NB4 (cell line): ENCODE data around the gene FGFR4.

Experiments used
- POLR2A ChIP-seq: IDR thresholded peaks from 2 replicates; pipeline ENCODE4 v1.6.1; 2011; ENCODE audit warnings: mild to moderate bottlenecking; ENCODE audit not compliant: insufficient read length; ENCODE audit errors: extremely low read depth
- TF ChIP-seq, protein P1 (sequence below): IDR thresholded peaks from one replicate; pipeline ENCODE4 v1.5.1; 2012; ENCODE audit warnings: low read depth, low read length

- TF ChIP-seq, protein P1, sequence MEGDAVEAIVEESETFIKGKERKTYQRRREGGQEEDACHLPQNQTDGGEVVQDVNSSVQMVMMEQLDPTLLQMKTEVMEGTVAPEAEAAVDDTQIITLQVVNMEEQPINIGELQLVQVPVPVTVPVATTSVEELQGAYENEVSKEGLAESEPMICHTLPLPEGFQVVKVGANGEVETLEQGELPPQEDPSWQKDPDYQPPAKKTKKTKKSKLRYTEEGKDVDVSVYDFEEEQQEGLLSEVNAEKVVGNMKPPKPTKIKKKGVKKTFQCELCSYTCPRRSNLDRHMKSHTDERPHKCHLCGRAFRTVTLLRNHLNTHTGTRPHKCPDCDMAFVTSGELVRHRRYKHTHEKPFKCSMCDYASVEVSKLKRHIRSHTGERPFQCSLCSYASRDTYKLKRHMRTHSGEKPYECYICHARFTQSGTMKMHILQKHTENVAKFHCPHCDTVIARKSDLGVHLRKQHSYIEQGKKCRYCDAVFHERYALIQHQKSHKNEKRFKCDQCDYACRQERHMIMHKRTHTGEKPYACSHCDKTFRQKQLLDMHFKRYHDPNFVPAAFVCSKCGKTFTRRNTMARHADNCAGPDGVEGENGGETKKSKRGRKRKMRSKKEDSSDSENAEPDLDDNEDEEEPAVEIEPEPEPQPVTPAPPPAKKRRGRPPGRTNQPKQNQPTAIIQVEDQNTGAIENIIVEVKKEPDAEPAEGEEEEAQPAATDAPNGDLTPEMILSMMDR: no peak
- no peak for TF ChIP-seq POLR2A
Measured at GRCh38 chr5:177142778-177143177, 56.1 kb downstream of the FGFR4 start.
